HCT116 (cell line): Measurements from ENCODE around the gene TAF11.

Source experiments
- ATF3 ChIP-seq: IDR thresholded peaks from 2 replicates; pipeline ENCODE4 v1.6.1; 2012
- CTCF ChIP-seq, 3 experiments: fragments of 200-600 bp in 1 of 3; sonication (generic) in 1 of 3; IDR thresholded peaks in 2 of 3; conservative IDR thresholded peaks in 1 of 3; 2 replicates each; pipeline ENCODE4 v1.5.1; 2012 to 2017; ENCODE audit warnings: low read depth in 2 of 3, low read length in 2 of 3, antibody characterized with exemption in 1 of 3, borderline replicate concordance in 1 of 3, control low read depth in 1 of 3, mild to moderate bottlenecking in 1 of 3, mixed read lengths in 1 of 3, mixed run types in 1 of 3, moderate library complexity in 1 of 3; ENCODE audit not compliant: insufficient read depth in 1 of 3
- EGR1 ChIP-seq: IDR thresholded peaks from 2 replicates; pipeline ENCODE4 v1.6.1; 2012; ENCODE audit warnings: low read depth
- EZH2 ChIP-seq: fragments of 200-600 bp; sonication (generic); IDR thresholded peaks from 2 replicates; pipeline ENCODE4 v1.6.1; 2017; ENCODE audit warnings: antibody characterized with exemption, mixed run types
- FOSL1 ChIP-seq: IDR thresholded peaks from 2 replicates; pipeline ENCODE4 v1.6.1; 2012; ENCODE audit warnings: low read depth
- POLR2A ChIP-seq: IDR thresholded peaks from 2 replicates; pipeline ENCODE4 v1.7.0; 2011; ENCODE audit warnings: borderline replicate concordance; ENCODE audit not compliant: insufficient read depth, insufficient read length; ENCODE audit errors: extremely low read depth
- REST ChIP-seq: IDR thresholded peaks from 2 replicates; pipeline ENCODE4 v1.6.1; 2012; ENCODE audit warnings: low read depth
- ZFX ChIP-seq: fragments of 450-650 bp; IDR thresholded peaks from 2 replicates; pipeline ENCODE4 v1.6.1; 2017
- ZNF274 ChIP-seq: fragments of 200-500 bp; sonication (Bioruptor generic); IDR thresholded peaks from 2 replicates; pipeline ENCODE4 v1.6.1; 2014; ENCODE audit warnings: mild to moderate bottlenecking, low read depth, low read length, inconsistent platforms

- TF ChIP-seq CTCF (IDR thresholded peaks at IDR 0.05 in 2 of 3, conservative IDR thresholded peaks at IDR 0.05 in 1 of 3; ENCODE audit: borderline replicate concordance in 1 of 3, insufficient read depth in 1 of 3, low read depth in 2 of 3, low read length in 2 of 3) (no peak), EGR1 (no peak), POLR2A (no peak), FOSL1 (no peak), ATF3 (no peak), ZNF274 (no peak), ZFX (no peak), EZH2 (no peak), REST (no peak)
These were observed 48.0 kb downstream of the TAF11 start for GRCh38 chr6:34839666-34840352.
